Measurements from ENCODE around the gene ROCK2. TPM values are rescaled to one million over a fixed set of nuclear protein-coding genes. Genes with fewer than 3 reads are reported as not detected.

ROCK2 gene
- total RNA-seq, 1 donor: 7.0 TPM

DNA sequence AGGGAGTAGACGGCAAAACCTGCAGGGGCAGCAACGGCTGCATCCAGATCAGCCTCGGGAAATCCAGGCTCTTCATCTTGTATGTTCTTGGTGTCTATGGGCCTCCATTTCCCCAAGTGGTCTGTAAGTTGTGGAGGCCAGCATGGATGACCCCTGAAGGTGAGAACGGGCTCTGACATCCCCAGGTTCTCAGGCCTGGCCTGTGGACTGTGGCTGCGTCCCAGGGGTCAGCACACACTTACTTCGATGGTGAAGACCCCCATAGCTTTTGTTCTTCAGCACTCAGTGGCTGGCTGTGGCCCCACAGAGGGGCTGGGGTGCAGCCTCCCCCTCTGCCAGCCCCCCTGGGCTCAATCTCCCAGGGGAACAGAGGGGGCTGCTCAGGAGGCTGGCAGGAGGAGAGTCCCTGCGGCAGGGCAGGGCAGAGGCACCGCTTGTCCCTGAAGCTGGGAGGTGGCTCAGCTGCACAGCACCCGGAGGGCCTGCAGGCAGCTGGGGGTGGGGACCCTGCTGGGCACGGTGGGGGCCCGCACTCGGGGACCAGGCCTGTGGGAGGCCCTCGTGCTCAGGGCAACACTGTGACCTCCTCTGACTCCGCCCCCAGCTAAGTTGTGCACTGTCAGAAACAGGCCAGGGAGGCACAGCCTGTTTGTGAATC is 185.4 kb downstream of the ROCK2 start:
- DNase-seq (ENCODE audit: low read depth in 2 of 3, low spot score in 2 of 3): no peak

DNA sequence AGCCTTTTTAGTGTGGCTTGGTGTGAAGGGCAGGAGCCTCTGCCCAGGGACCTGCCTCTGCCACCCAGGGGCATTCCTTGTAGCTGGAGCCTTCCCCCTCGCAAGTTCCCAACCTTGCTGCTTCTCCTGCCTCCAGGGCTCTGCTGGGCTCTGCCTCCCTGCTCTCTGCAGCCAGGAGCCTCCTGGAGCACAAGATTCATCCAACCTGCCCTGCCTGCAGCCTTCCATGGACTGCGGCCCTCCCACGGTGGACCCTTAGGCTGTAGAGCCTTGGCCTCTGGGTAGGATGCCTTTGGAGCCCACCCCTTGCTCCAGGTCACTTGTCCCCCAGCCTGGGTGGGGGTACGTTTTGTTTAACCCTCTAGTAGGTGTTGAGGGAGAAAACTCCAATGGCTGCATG is 186.7 kb downstream of the ROCK2 start:
- DNase-seq (ENCODE audit: low read depth in 2 of 3, low spot score in 2 of 3): no peak

DNA sequence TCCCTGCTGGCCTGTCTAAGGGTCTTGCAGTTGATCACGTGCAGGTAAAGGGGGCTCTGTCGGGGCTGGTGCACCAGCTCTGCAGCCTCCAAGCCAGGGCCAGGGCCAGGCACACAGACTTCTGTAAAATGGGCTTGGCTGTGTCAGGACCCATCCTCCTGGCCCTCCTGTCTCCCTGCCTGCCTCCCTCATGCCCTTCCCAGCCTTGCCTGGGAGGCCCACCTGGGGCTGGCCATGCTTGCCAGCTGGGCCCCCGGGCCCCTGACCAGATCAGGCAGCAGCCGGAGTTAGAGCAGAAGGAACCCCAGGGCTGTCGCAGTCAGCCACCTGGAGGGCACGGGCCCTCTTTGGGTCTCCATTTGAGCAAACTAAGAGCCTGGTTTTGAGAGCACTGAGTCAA is 187.1 kb downstream of the ROCK2 start:
- no peak for DNase-seq (ENCODE audit: low read depth in 2 of 3, low spot score in 2 of 3)

DNA sequence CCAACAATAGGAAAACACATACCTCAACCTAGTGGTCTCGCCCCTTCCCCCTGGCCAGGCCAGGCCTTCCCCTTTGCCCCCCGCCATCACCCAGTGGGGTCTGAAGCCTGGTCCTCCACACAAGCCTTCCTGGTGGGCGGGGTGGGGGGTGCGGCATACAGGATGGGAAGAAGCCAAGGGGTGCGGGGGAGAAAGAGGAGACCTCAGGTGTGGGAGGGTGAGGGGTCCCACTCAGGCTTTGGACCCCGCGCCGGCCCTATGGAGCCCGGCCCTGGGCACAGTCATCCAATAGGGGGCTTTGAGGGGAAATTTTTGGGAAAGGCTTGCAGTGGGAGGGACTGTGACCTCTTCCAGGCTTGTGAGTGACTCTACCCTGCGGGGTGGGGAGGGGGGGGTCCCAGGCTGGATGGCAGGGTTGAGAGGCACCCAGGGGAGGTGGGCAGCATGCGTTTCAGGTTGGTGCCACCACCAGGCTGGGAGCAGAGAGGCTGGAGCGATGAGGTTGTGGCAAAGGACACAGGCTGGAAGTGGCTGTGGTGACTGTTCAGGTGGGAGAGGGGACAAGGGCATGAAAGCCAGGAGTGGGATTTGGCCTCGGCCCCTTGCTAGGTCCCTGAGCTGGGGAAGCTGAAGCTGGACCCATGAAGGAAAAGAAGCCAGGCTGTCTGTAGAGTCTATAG is 187.9 kb downstream of the ROCK2 start:
- no peak for DNase-seq (ENCODE audit: low read depth in 2 of 3, low spot score in 2 of 3)

DNA sequence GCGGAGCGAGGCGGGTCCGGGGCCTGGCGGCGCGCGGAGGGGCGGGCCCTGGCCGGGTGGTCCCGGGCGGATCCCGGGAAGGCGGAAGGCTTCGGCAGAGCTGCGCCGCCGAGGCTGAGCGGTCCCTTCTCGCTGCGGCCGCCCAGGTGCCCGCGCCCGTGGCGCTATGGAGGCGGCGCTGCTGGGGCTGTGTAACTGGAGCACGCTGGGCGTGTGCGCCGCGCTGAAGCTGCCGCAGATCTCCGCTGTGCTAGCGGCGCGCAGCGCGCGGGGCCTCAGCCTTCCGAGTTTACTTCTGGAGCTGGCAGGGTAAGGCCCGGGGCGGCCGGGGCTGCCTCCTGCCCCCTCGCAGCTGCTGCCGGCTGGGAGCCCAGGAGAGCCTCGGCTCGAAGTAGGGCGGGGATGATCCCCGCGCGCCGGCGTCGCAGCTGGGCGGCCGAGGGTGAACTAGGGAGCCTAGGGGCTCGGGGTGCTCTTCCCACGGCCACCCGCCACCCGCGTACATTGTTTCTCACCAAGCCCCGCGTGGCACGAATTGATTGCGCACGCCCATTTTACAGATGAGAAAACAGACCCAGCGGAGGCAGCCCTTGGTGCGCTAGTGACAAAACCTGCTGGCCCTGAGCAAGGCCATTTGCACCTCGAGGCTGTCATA is 188.9 kb downstream of the ROCK2 start, which contains the start of gene SLC66A3:
SLC66A3 (plus strand) TSS at position 87 of the 655 bp plus-strand sequence; CDS start at position 167, 80 bp downstream.
- peak; percentile 83 to 89 (median 85) for DNase-seq (ENCODE audit: low read depth in 2 of 3, low spot score in 2 of 3)

DNA sequence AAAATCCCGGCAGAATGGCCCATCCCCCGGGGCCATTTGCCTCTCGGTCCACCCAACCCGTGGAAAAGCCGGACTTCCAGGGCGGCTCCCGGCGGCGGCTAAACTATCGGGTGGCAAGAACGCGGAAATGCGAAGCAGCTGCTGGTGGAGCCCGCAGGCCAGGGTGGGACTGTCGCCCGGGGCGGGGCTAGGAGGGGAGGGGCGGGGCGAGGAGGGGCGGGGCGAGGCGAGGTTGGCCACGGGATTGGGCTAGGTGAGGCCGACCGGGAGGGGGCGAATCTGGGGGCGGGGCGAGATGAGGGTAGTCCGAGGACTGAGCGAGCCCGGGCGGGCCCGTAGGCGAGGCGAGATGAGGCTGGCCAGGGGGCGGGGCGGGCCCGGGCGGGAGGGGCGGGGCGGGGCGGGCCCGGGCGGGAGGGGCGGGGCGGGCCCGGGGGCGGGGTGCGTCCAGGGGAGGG is 189.5 kb downstream of the ROCK2 start:
- DNase-seq (ENCODE audit: low read depth in 2 of 3, low spot score in 2 of 3): peak; percentile 88 to 98 (median 96)

DNA sequence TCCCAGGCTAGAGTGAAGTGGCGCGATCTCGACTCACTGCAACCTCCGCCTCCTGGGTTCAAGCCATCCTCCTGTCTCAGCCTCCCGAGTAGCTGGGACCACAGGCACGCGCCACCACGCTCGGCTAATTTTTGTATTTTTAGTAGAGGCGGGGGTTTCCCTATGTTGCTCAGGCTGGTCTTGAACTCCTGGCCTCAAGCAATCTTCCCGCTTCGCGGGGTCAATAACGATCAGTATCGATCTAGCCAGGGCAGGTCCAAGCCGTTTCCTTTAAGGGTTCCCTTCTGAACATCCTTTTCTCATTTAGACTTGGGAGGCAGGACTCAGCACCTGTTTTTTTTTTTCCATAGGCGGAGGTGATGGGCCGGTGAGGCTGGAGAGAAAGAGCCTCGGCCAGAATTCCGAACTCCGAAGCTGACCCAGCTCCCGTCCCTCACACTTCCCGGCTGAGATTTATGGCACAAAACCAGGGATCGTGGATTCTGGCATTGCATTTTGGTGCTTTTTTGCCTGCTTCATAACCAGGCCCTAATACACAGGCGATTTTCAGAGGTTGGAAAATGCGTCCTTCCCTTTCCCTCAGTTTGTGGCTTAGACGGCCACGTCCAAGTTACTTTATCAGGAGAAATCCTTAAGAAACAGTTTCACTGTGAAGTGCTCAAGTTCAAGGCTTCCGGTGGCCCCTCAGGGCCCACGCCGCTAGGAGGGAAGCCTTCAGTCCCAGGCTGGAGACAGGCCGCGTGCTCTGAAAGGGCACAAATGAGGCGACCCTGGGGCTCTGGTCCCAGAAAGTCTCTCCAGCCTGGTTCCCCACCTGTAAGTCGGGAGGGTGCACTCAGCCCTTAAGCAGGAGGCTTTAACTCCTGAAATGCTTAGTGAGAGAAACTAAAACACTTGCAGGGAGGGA is 190.2 kb downstream of the ROCK2 start:
- no peak for DNase-seq (ENCODE audit: low read depth in 2 of 3, low spot score in 2 of 3)

DNA sequence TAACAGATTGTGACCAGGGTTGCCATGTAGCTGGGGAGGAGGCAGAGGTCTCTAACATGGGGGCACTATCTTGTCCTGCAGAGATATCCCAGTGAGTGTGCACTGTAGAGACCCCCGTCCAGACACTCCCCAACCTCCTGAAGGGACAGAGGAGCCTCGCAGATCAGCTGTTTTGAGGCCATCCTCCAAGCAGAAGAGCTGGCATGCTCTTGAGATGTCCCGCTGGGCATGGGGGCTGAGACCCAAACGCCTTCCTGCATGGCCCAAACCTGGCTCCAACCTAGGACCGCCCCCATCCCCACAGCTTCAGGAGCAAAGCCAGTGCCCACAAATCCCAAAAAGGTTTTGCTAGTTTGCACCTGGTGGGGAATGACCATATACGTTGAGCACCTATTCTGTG is 191.8 kb downstream of the ROCK2 start:
- DNase-seq (ENCODE audit: low read depth in 2 of 3, low spot score in 2 of 3): no peak

DNA sequence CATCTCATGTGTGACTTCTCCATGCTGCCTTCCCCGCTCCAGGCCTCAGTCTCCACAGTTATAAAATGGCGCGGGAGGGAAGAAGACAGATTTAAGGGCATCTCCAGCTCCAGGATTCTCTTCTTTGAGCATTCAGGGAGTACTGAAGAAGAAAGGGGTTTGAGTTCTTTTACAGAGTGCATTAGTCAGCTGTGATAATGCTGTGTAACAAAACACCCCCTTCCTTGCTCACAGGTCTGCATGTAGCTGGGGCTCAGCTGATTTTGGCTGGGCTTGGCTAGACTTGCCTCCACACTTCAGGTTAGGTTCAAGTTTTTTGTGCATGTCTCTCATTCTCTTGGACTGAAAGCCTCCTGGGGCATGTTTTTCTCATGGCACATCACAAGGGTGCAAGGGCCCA is 197.2 kb downstream of the ROCK2 start:
- no peak for DNase-seq (ENCODE audit: low read depth in 2 of 3, low spot score in 2 of 3)

DNA sequence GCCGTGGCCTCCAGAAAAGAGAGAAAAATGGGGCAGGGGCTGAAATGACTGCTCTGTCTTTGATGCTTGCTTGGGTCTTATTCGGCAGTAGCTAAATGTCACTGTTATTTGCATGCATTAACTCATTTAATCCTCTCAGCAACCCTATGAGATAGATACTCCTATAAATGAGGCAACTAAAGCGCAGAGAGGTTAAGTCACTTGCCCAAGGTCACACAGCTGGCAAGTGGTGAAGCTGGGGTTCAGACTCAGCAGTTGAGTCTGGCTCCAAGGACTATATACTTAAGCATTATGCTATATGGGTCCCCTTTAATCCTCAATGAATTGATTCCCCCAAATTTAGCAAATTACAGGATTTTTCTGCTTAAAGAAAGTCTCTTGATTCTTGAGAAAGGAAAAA is 198.4 kb downstream of the ROCK2 start:
- no peak for DNase-seq (ENCODE audit: low read depth in 2 of 3, low spot score in 2 of 3)

DNA sequence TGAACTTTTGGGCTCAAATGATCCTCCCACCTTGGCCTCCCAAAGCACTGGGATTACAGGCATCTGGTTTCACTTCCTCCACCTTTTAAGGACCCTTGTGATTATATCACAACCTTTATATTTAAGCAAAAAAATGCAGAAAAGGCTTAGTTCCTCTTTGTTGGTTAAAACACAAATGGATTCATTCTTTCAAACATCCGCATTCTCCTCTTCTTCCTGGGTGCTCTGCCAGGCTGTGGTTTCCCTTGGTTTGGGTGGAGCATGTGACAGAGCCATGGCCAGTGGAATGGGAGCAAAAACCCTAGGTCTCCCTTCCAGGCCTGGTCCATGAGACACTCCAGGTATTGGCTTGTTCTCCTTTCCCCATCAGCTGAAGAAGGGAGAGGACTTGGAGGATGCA is 199.1 kb downstream of the ROCK2 start:
- no peak for DNase-seq (ENCODE audit: low read depth in 2 of 3, low spot score in 2 of 3)

DNA sequence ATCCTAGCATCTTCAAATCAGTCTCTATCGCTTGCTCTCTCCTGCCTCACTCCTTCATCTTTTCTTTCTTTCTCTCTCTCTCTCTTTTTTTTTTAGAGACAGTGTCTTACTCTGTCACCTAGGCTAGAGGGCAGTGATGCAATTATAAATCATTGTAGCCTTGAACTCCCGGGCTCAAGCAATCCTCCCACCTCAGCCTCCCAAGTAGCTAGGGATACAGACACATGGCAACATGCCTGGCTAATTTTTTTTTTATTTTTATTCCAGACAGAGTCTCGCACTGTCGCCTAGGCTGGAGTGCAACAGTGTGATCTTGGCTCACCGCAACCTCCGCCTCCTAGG is 199.7 kb downstream of the ROCK2 start:
- no peak for DNase-seq (ENCODE audit: low read depth in 2 of 3, low spot score in 2 of 3)

DNA sequence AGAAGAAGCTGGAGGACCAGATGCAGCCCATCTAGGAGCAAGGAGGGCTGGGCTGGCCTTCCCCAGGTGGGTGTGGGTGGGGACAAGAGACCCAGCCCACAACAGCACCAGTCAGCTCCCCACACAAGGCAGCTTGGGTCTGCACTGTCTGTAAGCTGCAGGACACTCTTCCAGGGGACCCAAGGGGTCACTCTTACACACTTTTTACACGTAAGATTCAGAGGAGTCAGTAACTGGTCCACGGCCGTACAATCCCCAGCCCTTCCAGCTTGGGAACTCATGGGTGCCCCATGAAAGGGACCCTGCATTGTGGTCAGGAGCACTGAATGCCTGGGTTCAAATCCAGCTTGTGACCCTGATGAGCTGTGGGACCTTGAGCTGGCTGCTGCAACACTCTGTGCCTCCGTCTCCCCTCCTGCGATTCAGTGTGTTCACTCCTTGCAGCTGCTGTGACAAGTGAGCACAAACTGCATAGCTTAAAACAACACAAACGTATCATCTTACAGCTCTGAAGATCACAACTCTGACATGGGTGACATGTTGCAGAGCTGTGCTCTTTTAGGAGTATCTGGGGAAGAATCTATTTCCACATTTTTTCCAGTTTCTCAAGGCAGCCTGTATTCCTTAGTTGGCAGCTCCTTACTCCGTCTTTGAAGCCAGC is 200.2 kb downstream of the ROCK2 start:
- DNase-seq (ENCODE audit: low read depth in 2 of 3, low spot score in 2 of 3): no peak

DNA sequence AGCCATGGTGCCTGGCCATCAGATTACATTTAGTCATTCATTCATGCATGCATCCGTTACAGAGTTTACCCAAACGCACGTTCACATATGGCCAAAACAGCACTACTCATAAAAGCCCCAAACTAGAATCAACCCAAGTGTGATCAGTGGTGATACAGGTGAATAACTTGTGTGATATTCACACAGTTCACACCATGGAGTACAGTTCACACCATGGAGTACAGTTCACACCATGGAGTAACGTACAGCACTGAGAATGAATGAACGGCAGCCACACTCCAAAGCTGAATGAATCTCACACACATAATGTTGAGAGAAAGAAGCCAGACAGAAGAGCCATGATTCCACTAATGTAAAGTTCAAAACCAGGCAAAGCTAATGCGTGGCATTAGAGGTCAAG is 201.4 kb downstream of the ROCK2 start:
- DNase-seq (ENCODE audit: low read depth in 2 of 3, low spot score in 2 of 3): no peak

DNA sequence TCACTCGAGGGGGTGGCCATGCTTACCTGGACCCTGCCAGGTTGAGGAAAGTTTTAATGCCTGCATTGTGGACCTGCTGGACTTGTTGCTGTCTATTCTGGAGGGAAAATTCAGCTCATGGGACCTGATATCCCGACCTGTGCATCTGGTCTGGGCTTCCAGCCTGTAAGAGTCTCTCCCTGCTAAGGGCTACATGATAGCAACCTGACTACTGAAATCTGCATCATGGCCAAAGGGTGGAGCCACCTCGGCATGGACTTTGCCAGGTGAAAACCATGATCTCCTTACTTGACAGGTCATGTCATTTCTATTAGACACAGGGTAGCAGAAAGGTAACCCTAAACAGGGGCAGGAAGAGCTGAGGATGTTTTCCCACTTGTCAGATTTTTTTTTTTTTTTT is 202.1 kb downstream of the ROCK2 start:
- no peak for DNase-seq (ENCODE audit: low read depth in 2 of 3, low spot score in 2 of 3)

DNA sequence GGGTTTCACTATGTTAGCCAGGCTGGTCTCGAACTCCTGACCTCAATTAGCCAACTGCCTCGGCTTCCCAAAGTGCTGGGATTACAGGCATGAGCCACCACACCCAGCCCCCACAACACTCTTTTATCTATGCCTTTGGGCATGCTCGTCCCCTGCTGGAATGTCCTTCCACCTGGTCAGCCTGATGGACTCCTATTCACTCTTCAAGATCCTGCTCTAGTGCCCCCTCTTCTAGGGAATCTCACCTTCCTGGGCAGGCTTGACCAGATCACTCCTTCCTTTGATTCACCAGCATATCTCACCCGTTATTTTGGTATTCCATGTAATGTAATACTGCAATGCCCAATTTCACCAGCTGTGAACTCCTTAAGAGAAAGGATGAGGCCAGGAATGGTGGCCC is 203.1 kb downstream of the ROCK2 start:
- DNase-seq (ENCODE audit: low read depth in 2 of 3, low spot score in 2 of 3): no peak

DNA sequence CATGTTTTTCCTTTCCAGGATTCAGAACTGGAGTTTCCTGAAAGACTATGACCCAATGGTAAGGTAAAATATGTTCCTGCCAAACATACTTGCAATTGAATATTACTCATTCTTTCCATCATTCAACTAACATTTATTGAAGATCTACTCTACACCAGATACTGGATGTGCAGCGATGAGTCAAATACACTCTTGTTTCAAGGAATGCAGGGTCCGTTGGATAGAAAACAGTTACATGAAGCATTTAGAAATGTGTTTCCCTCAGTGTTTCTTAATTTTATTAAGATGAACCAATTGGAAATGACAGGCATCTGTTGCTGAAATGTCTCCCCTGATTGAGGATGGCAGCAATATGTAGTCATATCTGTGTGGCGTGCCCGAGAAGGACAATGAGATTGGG is 203.9 kb downstream of the ROCK2 start:
- no peak for DNase-seq (ENCODE audit: low read depth in 2 of 3, low spot score in 2 of 3)

DNA sequence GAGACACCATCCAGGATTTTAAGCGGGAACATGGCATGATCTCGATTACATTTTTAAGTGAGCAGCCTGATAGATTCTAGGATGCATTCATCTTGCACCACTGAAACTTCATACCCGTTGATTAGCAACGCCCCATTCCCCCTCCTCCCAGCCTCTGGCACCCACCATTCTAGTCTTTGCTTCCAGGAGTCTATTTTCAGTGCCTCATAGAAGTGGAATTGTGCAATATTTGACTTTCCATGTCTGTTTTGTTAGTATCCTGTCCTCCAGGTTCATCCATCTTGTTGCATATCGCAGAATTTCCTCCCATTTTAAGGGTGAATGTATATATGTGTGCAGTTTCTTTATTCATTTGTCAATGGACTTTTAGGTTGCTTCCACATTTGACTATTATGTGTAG is 210.1 kb downstream of the ROCK2 start:
- DNase-seq (ENCODE audit: low read depth in 2 of 3, low spot score in 2 of 3): no peak

DNA sequence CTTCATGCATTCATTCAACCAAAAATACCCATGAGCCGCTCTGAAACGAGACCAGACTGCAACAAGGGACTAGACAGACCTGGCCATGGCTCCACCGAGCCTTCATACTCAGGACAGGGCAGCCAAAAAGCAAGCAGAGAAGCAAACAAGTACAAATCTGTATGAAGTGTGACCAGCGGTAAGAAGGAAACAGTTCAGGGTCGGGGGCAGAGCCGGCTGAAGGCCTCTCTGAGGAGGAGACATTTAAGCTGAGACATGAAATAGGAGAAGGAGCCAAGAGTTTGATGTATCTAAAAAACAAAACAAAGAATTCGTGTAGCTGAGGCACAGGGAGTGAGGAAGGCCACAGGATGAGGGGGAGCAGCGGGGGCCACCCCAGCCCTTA is 210.5 kb downstream of the ROCK2 start:
- DNase-seq (ENCODE audit: low read depth in 2 of 3, low spot score in 2 of 3): no peak

DNA sequence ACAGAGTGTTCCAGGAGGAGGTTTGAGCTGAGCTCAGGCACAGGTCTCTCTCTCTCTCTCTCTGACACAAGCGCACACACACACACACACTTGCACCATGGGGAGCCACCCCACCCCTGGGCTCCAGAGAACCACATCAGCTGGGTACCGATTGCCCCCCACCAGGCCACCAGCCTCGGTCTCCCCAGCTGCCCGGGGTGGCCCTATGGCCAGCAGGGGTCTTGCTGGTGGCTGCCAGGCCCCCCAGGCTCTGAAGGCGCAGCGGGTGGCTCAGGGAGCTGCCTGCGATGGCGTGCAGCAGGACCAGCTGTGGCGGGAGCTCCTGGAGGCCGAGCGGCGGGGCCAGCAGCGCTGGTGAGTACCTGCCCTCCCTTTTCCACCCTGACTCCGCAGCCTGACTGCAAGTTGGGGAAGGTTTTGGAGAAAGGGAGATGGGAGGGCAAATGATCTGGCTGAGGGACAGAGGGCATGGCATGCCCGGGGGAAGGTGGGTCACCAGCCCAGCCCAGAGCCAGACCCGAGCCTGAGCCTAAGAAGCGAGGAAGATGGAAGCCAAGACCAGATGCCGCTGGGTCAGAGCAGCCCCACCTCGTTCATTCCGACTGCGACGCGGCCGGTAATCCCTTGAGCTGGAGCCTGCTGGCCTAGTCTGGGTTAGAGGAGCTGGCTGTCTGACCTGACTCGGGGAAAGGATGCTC is 211.0 kb downstream of the ROCK2 start:
- DNase-seq (ENCODE audit: low read depth in 2 of 3, low spot score in 2 of 3): no peak

Measured in hematopoietic multipotent progenitor cell (in vitro differentiated cells).